ENCODE results near the gene GAS7.

DNA sequence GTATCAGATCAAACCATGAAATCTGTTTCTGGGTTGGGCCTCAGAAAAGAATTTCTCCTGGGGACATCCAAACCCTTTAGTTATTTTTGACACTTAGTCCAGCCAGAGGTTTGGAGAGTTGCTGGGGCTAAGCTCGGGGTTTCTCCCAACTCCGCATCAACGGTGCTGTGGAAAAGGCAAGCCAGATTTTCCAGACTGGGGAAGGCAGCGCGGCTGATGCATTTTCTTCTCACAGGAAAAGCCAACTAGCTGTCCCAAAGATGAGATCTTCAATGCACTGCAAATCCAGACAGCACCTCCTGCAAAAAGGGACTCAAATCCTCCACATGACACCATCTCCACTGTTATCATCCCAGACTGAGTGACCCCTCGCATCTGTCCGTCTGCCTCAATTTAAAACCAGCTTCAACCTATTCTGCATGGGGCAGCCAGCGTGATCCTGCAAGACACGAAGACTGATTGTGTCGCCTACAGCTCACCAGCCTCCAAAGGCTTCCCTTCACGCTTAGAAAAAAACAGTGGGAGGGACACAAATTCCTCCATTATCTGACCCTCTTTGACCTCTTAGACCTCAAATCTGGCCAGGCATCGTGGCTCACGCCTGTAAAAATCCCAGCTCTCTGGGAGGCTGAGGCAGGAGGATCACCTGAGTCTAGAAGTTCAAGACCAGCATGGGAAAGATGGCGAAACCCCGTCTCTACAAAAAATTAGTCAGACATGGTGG lies 62.0 kb downstream of the GAS7 start:
- no peak for TF ChIP-seq ZNF431 (CRISPR knock-in tag; IDR thresholded peaks at IDR 0.05; ENCODE audit: borderline replicate concordance, low read depth)
- TF ChIP-seq MEF2D (CRISPR knock-in tag; IDR thresholded peaks at IDR 0.05), result no peak
- no peak for TF ChIP-seq STAT5B (CRISPR knock-in tag; IDR thresholded peaks at IDR 0.05)
- TF ChIP-seq FOXM1 (CRISPR knock-in tag; IDR thresholded peaks at IDR 0.05), result no peak
